Measurements from ENCODE around the gene TAOK3. TPM values are rescaled to one million over a fixed set of nuclear protein-coding genes. Genes with fewer than 3 reads are reported as not detected.
"Not testable (repeated sequence)": the region's sequence is repeated elsewhere in the genome, so short reads cannot be mapped to it uniquely, and the experiment has no call there.

The TAOK3 gene
- total RNA-seq = 10 to 100 TPM; 47.4 to 53.4 TPM

GRCh38 chr12:118372541-118373495 is at the start of gene TAOK3:
Gene TAOK3, minus strand, starts transcription at chr12:118372907. Its CDS starts 117,340 bp downstream, at chr12:118255567.
- ChIA-PET POLR2A (interaction anchor here (0.6 to 1.6 kb wide), 4 partner anchors 16 to 214 kb away, joined by 3 to 10 read pairs (median 4); no protein-coding TSS in a partner anchor), CTCF (interaction anchor here (0.9 to 1.7 kb wide), 2 partner anchors 66 to 192 kb away, joined by 3 to 5 read pairs; no protein-coding TSS in a partner anchor)

- CTCF ChIA-PET = no interaction called here
- POLR2A ChIA-PET = no interaction called here
Observed at GRCh38 chr12:118420673-118421072, 48.0 kb upstream of the TAOK3 start.

DNA sequence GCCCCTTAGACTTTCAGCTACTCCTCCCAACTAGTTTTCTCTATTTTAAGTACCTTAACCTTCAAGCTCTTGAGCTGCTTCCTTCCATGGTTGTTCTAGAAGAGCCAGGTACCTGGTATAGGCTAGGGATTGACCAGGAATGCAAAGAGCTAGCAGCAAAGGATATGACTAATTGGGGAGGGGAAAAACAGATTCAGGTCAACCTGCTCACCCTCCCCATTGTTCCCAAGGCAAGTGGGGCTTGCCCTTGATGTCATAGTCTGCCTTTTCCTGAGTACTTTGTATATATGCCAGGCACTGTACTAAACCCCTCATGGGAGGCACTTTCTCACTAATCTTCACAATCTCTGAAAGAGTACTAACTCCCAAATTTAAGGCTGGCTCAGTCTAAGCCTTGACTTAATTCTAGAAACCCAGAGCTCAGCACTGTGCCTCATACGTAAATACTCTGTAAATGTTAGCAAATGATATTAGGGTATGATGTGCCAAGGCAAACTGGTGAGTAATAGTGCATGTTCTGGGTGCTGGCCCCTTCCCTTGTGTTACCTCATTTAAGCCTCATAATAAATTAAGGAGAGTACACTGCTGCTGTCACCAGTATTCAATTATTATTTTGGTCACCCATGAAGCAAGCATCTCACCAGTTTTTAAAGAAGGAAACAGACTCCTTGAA is 45.8 kb upstream of the TAOK3 start:
- CTCF ChIA-PET = no interaction called here
- POLR2A ChIA-PET = no interaction called here

- ChIA-PET CTCF (no interaction called here), POLR2A (no interaction called here)
Observed at GRCh38 chr12:118417942-118418341, 45.2 kb upstream of the TAOK3 start.

- ChIA-PET POLR2A (no interaction called here), CTCF (no interaction called here)
Observed at GRCh38 chr12:118409834-118410233, 37.1 kb upstream of the TAOK3 start.

DNA sequence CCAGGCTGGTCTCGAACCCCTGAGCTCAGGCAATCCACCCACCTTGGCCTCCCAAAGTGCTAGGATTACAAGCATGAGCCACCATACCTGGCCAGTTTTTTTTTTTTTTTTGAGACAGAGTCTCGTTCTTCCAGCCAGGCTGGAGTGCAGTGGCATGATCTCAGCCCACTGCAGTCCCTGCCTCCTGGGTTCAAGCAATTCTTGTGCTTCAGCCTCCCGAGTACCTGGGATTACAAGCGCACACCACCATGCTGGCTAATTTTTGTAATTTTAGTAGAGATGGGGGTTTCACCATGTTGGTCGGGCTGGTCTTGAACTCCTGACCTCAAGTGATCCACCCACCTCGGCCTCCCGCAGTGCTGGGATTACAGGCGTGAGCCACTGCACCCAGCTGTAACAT is 35.5 kb upstream of the TAOK3 start:
- POLR2A ChIA-PET, CTCF ChIA-PET: not testable (repeated sequence)

DNA sequence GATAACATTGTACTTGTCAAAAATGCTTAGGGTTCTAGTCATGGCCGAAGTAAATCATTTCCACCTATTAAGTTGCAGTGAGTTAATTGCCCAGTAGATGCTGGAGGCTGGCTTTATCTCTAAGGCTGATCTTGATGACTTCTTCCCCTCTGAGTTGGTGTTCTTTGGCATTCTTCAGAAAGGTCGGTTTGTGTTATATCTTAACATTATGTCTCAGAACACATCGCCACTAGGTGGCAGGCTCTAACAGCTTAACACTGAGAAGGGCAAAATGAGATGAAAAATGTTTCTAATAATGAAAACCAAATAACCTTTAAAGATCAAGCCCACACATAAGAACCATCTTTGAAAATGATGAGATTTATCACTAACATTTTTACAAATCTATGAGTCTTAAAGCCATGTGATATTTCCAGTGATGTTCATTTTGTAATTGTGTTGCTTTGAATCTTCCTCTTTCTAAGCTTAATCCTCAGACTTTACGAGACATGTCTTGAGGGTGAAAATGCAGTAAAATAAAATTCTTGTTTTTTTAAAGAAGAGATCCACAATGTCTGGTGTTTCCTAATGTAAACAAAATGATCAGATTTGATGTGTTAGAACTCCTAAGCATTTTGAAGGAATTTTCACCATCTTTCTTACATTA is 32.3 kb upstream of the TAOK3 start:
- ChIA-PET CTCF (interaction anchor here (0.6 to 1.0 kb wide), 3 partner anchors 27 to 1205 kb away, joined by 3 read pairs; no protein-coding TSS in a partner anchor), POLR2A (no interaction called here)

GRCh38 chr12:118402251-118402650 is 29.5 kb upstream of the TAOK3 start:
- CTCF ChIA-PET = no interaction called here
- POLR2A ChIA-PET = no interaction called here

- POLR2A ChIA-PET = interaction anchor here (0.6 kb wide), 1 partner anchor 140 kb away, joined by 3 read pairs; no protein-coding TSS in a partner anchor
- CTCF ChIA-PET = no interaction called here
Observed at GRCh38 chr12:118398940-118399339, 26.2 kb upstream of the TAOK3 start.

- CTCF ChIA-PET = no interaction called here
- POLR2A ChIA-PET = interaction anchor here (0.6 kb wide), 1 partner anchor 139 kb away, joined by 3 read pairs; no protein-coding TSS in a partner anchor
Observed at GRCh38 chr12:118398524-118398923, 25.8 kb upstream of the TAOK3 start.

- ChIA-PET POLR2A (no interaction called here), CTCF (no interaction called here)
Observed at GRCh38 chr12:118397708-118398440, 25.2 kb upstream of the TAOK3 start.

DNA sequence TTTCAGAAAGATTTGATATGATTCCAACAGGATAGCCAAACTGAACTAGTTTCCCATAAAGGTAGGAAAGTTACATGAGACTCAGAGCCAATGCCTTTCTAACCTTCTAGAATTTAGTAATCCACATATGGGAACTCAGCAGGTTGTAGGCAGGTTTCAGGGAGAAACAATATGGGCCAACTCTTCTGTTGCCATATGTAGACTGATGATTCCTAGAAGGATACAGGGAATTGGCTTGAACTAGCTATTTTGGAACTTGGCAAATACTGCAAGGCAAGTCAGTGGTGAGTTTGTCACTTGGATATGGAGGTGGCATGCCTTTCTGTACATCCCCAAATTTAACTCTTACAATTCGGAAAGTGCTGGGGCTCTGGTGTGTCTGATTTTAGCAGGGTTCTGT is 19.1 kb upstream of the TAOK3 start:
- CTCF ChIA-PET = no interaction called here
- POLR2A ChIA-PET = no interaction called here

DNA sequence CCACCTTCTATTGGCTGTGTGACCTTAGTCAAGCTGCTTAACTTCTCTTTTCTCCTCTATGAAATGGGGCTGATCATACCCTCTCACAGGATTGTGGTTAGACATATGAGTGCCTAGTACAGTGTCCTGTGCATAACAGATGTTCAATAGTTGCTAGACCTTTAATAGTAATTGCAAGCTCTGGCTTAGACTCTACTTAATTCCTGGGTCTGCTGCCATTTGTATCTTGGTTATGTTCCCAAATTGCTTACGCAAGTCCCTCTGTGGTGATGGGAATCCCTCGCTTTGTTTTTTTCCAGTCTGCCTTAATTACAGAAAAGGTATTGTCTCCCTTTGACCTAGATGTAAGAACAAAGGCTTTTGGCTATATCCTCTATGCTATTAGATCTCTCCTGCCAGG is 18.7 kb upstream of the TAOK3 start:
- CTCF ChIA-PET = no interaction called here
- POLR2A ChIA-PET = no interaction called here

DNA sequence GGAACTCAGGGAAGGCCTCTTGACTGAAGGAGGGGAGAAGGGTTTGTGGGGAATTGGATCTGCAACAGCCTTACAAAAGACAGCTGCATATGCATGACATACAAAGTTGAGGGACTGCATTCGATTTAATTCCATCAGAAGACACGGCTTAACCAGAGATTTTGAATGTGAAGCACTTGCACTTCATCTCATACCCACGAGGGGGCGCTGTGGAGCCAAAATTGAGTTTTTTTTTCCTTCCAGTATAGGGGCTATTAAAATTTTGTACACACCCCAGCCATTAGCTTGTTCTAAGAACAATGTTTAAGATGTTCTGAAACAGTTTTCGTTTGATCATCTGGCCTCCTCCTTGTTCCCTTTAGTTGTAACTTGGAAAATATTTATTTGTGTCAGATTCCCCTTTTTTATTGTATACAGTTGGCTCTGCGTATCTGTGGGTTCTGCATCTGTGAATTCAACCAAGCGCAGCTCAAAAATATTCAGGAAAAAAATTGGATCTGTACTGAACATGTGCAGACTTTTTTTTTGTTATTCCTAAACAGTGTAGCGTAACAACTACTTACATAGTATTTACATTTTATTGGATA is 5.3 kb upstream of the TAOK3 start:
- ChIA-PET POLR2A (interaction anchor here (0.7 to 2.1 kb wide), 3 partner anchors 72 to 242 kb away, joined by 3 to 10 read pairs (median 6); partner anchors contain the start of gene PEBP1), CTCF (interaction anchor here (0.6 to 3.3 kb wide), 19 partner anchors 10 to 502 kb away, joined by 3 to 26 read pairs (median 4); partner anchors contain the start of gene WSB2)

DNA sequence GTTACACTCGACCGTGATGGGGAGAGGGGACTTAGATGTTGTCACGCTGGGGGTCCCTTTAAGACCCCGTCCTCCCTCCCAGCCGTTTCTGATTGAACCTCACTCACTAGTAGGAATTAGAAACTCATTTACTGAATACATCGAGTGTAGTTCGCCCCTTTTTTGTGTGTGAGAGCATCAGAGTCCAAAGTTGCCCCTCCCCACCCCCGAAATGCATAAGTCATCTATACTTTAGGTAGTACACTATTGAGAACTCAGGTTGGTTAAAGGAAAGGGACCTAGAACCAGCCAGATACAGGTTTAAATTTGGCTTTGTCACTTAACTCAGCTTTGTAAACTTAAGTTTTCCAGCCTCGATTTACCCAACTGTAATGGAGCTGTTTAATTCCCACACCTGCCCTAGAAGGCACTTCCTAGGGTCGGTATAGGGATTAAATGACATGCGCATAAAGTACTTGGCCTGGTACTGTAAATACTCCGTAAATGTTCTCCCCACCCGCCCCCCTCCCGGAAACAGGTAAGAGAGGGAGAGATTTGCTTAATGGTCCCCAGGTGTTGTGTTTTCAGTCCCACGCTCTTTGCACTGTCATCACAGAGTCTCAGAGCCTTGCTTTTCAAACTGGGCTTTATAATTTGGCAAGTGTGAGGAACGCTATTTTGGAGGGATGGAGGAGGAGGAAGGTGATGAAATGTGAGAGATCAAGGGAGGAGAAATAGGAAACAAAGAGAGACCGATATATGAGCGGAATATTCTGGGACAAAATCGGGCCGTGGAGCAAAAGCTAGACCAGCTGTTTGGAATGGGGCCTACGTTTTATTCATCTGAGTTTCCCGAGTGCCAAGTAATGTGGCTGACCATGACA is 4.5 kb upstream of the TAOK3 start:
- POLR2A ChIA-PET = interaction anchor here (0.7 to 2.1 kb wide), 3 partner anchors 71 to 241 kb away, joined by 3 to 10 read pairs (median 6); partner anchors contain the start of gene PEBP1
- CTCF ChIA-PET = interaction anchor here (0.6 to 3.3 kb wide), 24 partner anchors 10 to 502 kb away, joined by 3 to 26 read pairs (median 4); partner anchors contain the start of genes PEBP1 and WSB2

- CTCF ChIA-PET = interaction anchor here (0.6 to 3.3 kb wide), 22 partner anchors 12 to 407 kb away, joined by 3 to 26 read pairs (median 5); partner anchors contain the start of gene PEBP1
- POLR2A ChIA-PET = interaction anchor here (0.6 to 2.1 kb wide), 4 partner anchors 209 to 1195 kb away, joined by 3 to 10 read pairs (median 4); partner anchors contain the start of gene PEBP1
Observed at GRCh38 chr12:118376089-118377020, 3.6 kb upstream of the TAOK3 start, which contains the start of gene SUDS3. Gene SUDS3, plus strand, starts transcription at chr12:118376555. Its CDS starts 137 bp downstream, at chr12:118376692.

Data from activated CD8-positive, alpha-beta memory T cell treated with anti-CD3 and anti-CD28 coated beads for 36 hours (primary cell).